GM23338 (cell line): Measurements from ENCODE around the gene C19orf47. TPM values are rescaled to one million over a fixed set of nuclear protein-coding genes. Genes with fewer than 3 reads are reported as not detected.

Experiments used
- ATAC-seq: fragments of 200-7000 bp; cut with Tn5 transposase; 3 replicates; pipeline ENCODE4 v1.9.1; 2020
- DNase-seq: peaks from one replicate; pipeline ENCODE4 v3.0.0-alpha.2; 2015; ENCODE audit warnings: low spot score
- H2AFZ ChIP-seq: fragments of 200-600 bp; sonication (generic); 2 replicates; pipeline ENCODE4 v1.8.0; 2016; ENCODE audit warnings: antibody characterized with exemption, mild to moderate bottlenecking, moderate library complexity
- H3F3A ChIP-seq: fragments of 200-600 bp; sonication (generic); replicated peaks from 2 replicates; pipeline ENCODE4 v1.8.0; 2017; ENCODE audit warnings: antibody characterized with exemption, mixed run types, low read depth
- H3K27ac ChIP-seq: fragments of 200-600 bp; sonication (generic); 2 replicates; pipeline ENCODE4 v1.6.1; 2016; ENCODE audit warnings: low read depth
- H3K27me3 ChIP-seq: fragments of 200-600 bp; sonication (generic); 2 replicates; pipeline ENCODE4 v1.8.0; 2016; ENCODE audit warnings: mild to moderate bottlenecking, mixed run types, moderate library complexity; ENCODE audit not compliant: insufficient read depth
- H3K36me3 ChIP-seq: fragments of 200-600 bp; sonication (generic); 2 replicates; pipeline ENCODE4 v1.8.0; 2016; ENCODE audit warnings: mild to moderate bottlenecking; ENCODE audit not compliant: insufficient read depth
- H3K4me1 ChIP-seq: fragments of 200-600 bp; sonication (generic); 2 replicates; pipeline ENCODE4 v1.8.0; 2016; ENCODE audit warnings: mild to moderate bottlenecking, moderate library complexity; ENCODE audit not compliant: insufficient read depth
- H3K4me2 ChIP-seq: fragments of 200-600 bp; sonication (generic); 2 replicates; pipeline ENCODE4 v1.7.1; 2017; ENCODE audit warnings: mixed run types
- H3K4me3 ChIP-seq: fragments of 200-600 bp; sonication (generic); 2 replicates; pipeline ENCODE4 v1.6.1; 2016; ENCODE audit warnings: mixed run types
- H3K79me2 ChIP-seq: fragments of 200-600 bp; sonication (generic); replicated peaks from 2 replicates; pipeline ENCODE4 v1.8.0; 2017; ENCODE audit warnings: mild to moderate bottlenecking; ENCODE audit not compliant: insufficient read depth
- H3K9me2 ChIP-seq: fragments of 200-600 bp; sonication (generic); 2 replicates; pipeline ENCODE4 v1.8.0; 2017; ENCODE audit not compliant: insufficient read depth
- H4K20me1 ChIP-seq: fragments of 200-600 bp; sonication (generic); replicated peaks from 2 replicates; pipeline ENCODE4 v1.8.0; 2017; ENCODE audit warnings: mild to moderate bottlenecking; ENCODE audit not compliant: insufficient read depth
- H3K27ac Mint-ChIP-seq: 2 replicates; pipeline ENCODE4 v1.8.0; 2020; ENCODE audit warnings: inconsistent platforms, mild to moderate bottlenecking, moderate library complexity, mixed read lengths
- H3K27me3 Mint-ChIP-seq: 3 replicates; pipeline ENCODE4 v1.8.0; 2022; ENCODE audit warnings: low read depth, mild to moderate bottlenecking, moderate library complexity, mixed read lengths, inconsistent platforms; ENCODE audit not compliant: insufficient read depth, poor library complexity
- H3K36me3 Mint-ChIP-seq: 3 replicates; pipeline ENCODE4 v1.8.0; 2021; ENCODE audit warnings: low read depth, mild to moderate bottlenecking, inconsistent platforms, moderate library complexity, mixed read lengths
- H3K4me1 Mint-ChIP-seq: 3 replicates; pipeline ENCODE4 v1.8.0; 2020; ENCODE audit warnings: mild to moderate bottlenecking, inconsistent platforms, mixed read lengths
- H3K4me3 Mint-ChIP-seq: 3 replicates; pipeline ENCODE4 v1.8.0; 2021; ENCODE audit warnings: moderate library complexity, mild to moderate bottlenecking, inconsistent platforms, mixed read lengths
- H3K9me3 Mint-ChIP-seq: 3 replicates; pipeline ENCODE4 v1.8.0; 2020; ENCODE audit warnings: moderate library complexity, mild to moderate bottlenecking, inconsistent platforms, mixed read lengths
- EZH2 ChIP-seq: fragments of 200-600 bp; sonication (generic); IDR thresholded peaks from one replicate; pipeline ENCODE4 v1.8.0; 2017; ENCODE audit warnings: antibody characterized with exemption, mild to moderate bottlenecking, low read depth; ENCODE audit not compliant: unreplicated experiment
- EZH2phosphoT487 ChIP-seq: fragments of 200-600 bp; sonication (generic); IDR thresholded peaks from one replicate; pipeline ENCODE4 v1.8.1; 2018; ENCODE audit warnings: antibody characterized with exemption; ENCODE audit not compliant: unreplicated experiment
- NANOG ChIP-seq: IDR thresholded peaks from 2 replicates; pipeline ENCODE4 v1.6.1; 2016; ENCODE audit warnings: antibody characterized with exemption, borderline replicate concordance
- STAT1 ChIP-seq: IDR thresholded peaks from one replicate; pipeline ENCODE4 v1.6.1; 2016; ENCODE audit warnings: antibody characterized with exemption; ENCODE audit not compliant: unreplicated experiment
- ZNF114 ChIP-seq: fragments of 250-450 bp; sonication (Bioruptor Pico); IDR thresholded peaks from 2 replicates; pipeline ENCODE4 v1.5.0; 2020; ENCODE audit warnings: mild to moderate bottlenecking, moderate library complexity
- ZNF331 ChIP-seq: fragments of 250-450 bp; sonication (Bioruptor Pico); IDR thresholded peaks from 2 replicates; pipeline ENCODE4 v1.5.0; 2020; ENCODE audit warnings: low read depth, mild to moderate bottlenecking, moderate library complexity
- polyA plus RNA-seq: library from polyadenylated mRNA; unstranded; fragments of >200 nt; fragmentation: Nextera tagmentation; extraction: Ambion mirVana; gene quantifications from 2 replicates; pipeline ENCODE4 v1.2.1, GENCODE V29; 2016
- total RNA-seq: library from RNA; depleted of rRNA; stranded (reverse); fragments of >200 nt; shearing (Covaris generic); gene quantifications from 2 replicates; pipeline ENCODE4 v1.2.3, GENCODE V29; 2014
- TF ChIP-seq, protein P1 (sequence below): IDR thresholded peaks from one replicate; pipeline ENCODE4 v1.6.1; 2018; ENCODE audit warnings: antibody characterized with exemption; ENCODE audit not compliant: unreplicated experiment
- TF ChIP-seq, protein P2 (sequence below), 2 experiments: fragments of 200-600 bp in 1 of 2; sonication (generic) in 1 of 2; conservative IDR thresholded peaks; 2 replicates each; pipeline versions ENCODE4 v1.5.1 to v1.6.1; 2016 to 2017; ENCODE audit warnings: antibody characterized with exemption in 2 of 2, low read depth in 2 of 2, mild to moderate bottlenecking in 2 of 2, moderate library complexity in 1 of 2
- TF ChIP-seq, protein P3 (sequence below): IDR thresholded peaks from 2 replicates; pipeline ENCODE4 v1.6.1; 2016; ENCODE audit warnings: antibody characterized with exemption

C19orf47 gene
- total and polyA plus RNA-seq, 2 experiments from 2014 or later = 13.1 to 26.6 TPM

DNA sequence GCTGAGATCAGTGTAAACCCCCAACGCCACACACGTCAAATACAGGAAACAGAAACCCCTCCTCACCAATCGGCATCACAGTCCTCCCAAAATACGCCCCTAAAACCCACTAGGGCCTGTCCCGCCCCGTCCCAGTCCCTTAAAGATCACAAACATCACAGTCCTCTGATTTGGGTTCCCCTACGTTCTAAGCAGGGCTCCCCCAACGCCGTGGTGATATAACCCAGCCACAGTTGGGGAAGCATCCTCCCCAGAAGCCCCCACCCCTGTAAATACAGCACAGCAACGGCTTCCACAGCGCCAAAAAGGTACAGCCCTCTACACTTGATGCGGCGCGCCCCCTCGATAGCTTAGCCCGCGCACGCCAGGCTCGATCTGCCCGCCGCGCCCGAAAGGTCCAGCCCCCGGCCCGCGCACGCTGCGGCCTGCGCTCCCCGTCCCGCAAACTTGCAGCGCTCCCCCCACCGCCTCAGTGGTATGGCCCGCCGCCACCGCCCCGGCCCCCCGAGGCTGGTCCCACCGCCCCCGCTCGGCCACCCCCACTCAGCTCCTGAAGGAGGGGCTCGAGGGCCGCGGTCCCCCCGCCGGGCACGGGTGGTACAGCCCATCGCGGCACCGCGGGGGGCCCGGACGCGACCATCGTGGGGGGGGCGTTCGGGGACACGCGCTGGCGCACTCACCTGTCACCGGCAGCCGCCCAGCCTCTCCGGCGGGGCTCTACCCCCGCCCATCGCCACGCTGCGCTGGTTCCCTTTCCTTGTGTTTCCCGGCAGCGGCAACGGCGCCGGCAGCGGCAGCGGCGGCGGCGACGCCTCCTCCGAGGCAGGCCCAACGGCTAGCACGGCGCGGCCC, 63.5 kb downstream of the C19orf47 start, which contains the start of gene AKT2 (continued):
- TF ChIP-seq, protein P1, sequence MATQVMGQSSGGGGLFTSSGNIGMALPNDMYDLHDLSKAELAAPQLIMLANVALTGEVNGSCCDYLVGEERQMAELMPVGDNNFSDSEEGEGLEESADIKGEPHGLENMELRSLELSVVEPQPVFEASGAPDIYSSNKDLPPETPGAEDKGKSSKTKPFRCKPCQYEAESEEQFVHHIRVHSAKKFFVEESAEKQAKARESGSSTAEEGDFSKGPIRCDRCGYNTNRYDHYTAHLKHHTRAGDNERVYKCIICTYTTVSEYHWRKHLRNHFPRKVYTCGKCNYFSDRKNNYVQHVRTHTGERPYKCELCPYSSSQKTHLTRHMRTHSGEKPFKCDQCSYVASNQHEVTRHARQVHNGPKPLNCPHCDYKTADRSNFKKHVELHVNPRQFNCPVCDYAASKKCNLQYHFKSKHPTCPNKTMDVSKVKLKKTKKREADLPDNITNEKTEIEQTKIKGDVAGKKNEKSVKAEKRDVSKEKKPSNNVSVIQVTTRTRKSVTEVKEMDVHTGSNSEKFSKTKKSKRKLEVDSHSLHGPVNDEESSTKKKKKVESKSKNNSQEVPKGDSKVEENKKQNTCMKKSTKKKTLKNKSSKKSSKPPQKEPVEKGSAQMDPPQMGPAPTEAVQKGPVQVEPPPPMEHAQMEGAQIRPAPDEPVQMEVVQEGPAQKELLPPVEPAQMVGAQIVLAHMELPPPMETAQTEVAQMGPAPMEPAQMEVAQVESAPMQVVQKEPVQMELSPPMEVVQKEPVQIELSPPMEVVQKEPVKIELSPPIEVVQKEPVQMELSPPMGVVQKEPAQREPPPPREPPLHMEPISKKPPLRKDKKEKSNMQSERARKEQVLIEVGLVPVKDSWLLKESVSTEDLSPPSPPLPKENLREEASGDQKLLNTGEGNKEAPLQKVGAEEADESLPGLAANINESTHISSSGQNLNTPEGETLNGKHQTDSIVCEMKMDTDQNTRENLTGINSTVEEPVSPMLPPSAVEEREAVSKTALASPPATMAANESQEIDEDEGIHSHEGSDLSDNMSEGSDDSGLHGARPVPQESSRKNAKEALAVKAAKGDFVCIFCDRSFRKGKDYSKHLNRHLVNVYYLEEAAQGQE = no peak
- TF ChIP-seq STAT1 (no peak), ZNF331 (CRISPR knock-in tag) (no peak), EZH2 (no peak), EZH2phosphoT487 (no peak), NANOG (no peak)
- TF ChIP-seq, protein P2, sequence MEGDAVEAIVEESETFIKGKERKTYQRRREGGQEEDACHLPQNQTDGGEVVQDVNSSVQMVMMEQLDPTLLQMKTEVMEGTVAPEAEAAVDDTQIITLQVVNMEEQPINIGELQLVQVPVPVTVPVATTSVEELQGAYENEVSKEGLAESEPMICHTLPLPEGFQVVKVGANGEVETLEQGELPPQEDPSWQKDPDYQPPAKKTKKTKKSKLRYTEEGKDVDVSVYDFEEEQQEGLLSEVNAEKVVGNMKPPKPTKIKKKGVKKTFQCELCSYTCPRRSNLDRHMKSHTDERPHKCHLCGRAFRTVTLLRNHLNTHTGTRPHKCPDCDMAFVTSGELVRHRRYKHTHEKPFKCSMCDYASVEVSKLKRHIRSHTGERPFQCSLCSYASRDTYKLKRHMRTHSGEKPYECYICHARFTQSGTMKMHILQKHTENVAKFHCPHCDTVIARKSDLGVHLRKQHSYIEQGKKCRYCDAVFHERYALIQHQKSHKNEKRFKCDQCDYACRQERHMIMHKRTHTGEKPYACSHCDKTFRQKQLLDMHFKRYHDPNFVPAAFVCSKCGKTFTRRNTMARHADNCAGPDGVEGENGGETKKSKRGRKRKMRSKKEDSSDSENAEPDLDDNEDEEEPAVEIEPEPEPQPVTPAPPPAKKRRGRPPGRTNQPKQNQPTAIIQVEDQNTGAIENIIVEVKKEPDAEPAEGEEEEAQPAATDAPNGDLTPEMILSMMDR (conservative IDR thresholded peaks at IDR 0.05; ENCODE audit: low read depth in 2 of 2) = no peak
- TF ChIP-seq, protein P3, sequence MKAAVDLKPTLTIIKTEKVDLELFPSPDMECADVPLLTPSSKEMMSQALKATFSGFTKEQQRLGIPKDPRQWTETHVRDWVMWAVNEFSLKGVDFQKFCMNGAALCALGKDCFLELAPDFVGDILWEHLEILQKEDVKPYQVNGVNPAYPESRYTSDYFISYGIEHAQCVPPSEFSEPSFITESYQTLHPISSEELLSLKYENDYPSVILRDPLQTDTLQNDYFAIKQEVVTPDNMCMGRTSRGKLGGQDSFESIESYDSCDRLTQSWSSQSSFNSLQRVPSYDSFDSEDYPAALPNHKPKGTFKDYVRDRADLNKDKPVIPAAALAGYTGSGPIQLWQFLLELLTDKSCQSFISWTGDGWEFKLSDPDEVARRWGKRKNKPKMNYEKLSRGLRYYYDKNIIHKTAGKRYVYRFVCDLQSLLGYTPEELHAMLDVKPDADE = no peak

DNA sequence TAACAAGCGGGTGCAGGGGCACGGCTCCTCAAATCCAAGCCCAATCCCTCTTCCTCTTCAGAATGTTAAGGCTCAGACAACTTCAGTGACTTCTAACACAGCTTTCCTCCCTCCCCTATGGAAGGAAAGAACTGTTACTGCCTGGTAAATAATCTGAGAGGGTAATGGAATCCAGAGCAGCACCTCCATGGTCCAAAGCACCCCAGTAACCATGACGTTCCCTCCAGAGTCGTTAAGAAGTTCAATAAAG, 64.0 kb downstream of the C19orf47 start:
- Mint-ChIP-seq H3K27ac (peak overlapping the region; percentile 96), H3K4me1 (peaks cover 48% of the 10 kb centered on the region), H3K27me3 (peaks cover 15% of the 10 kb centered on the region), H3K36me3 (no peaks in the 10 kb centered on the region), H3K9me3 (peaks cover 3% of the 10 kb centered on the region; the same call in 2 of the 3 replicates), H3K4me3 (peak overlapping the region; percentile 92)
- no peaks in the 10 kb centered on the region for H3K9me2 ChIP-seq
- H3K4me2 ChIP-seq = peak overlapping the region; percentile 98
- peaks cover 55% of the 10 kb centered on the region for H3K79me2 ChIP-seq
- peak overlapping the region; percentile 98 for H3K4me3 ChIP-seq
- no peaks in the 10 kb centered on the region for H4K20me1 ChIP-seq
- ATAC-seq (no peak), DNase-seq (no peak)
- H2AFZ ChIP-seq = peak overlapping the region; percentile 91; the same call in 1 of the 2 replicates
- H3K4me1 ChIP-seq = peaks cover 14% of the 10 kb centered on the region
- peaks cover 12% of the 10 kb centered on the region for H3F3A ChIP-seq
- H3K27ac ChIP-seq = peak overlapping the region; percentile 93
- H3K36me3 ChIP-seq = no peaks in the 10 kb centered on the region
- no peaks in the 10 kb centered on the region for H3K27me3 ChIP-seq
- no peak for TF ChIP-seq ZNF114 (CRISPR knock-in tag)
- TF ChIP-seq, protein P1 = no peak
